GM23338 (cell line): Measurements from ENCODE around the gene ADA.

ENCODE experiments used
- CREB1 ChIP-seq: fragments of 250-450 bp; sonication (Bioruptor Pico); IDR thresholded peaks from 2 replicates; pipeline ENCODE4 v1.5.0; 2020; ENCODE audit warnings: low read depth, mild to moderate bottlenecking, moderate library complexity
- EZH2 ChIP-seq: fragments of 200-600 bp; sonication (generic); IDR thresholded peaks from one replicate; pipeline ENCODE4 v1.8.0; 2017; ENCODE audit warnings: antibody characterized with exemption, mild to moderate bottlenecking, low read depth; ENCODE audit not compliant: unreplicated experiment
- EZH2phosphoT487 ChIP-seq: fragments of 200-600 bp; sonication (generic); IDR thresholded peaks from one replicate; pipeline ENCODE4 v1.8.1; 2018; ENCODE audit warnings: antibody characterized with exemption; ENCODE audit not compliant: unreplicated experiment
- JUNB ChIP-seq: IDR thresholded peaks from one replicate; pipeline ENCODE4 v1.6.1; 2016; ENCODE audit warnings: antibody characterized with exemption; ENCODE audit not compliant: unreplicated experiment
- NANOG ChIP-seq: IDR thresholded peaks from 2 replicates; pipeline ENCODE4 v1.6.1; 2016; ENCODE audit warnings: antibody characterized with exemption, borderline replicate concordance
- POLR2AphosphoS5 ChIP-seq: IDR thresholded peaks from 2 replicates; pipeline ENCODE4 v1.6.1; 2016; ENCODE audit warnings: antibody characterized with exemption, low read depth
- STAT1 ChIP-seq: IDR thresholded peaks from one replicate; pipeline ENCODE4 v1.6.1; 2016; ENCODE audit warnings: antibody characterized with exemption; ENCODE audit not compliant: unreplicated experiment
- TF ChIP-seq, protein P1 (sequence below), 2 experiments: fragments of 200-600 bp in 1 of 2; sonication (generic) in 1 of 2; conservative IDR thresholded peaks; 2 replicates each; pipeline versions ENCODE4 v1.5.1 to v1.6.1; 2016 to 2017; ENCODE audit warnings: antibody characterized with exemption in 2 of 2, low read depth in 2 of 2, mild to moderate bottlenecking in 2 of 2, moderate library complexity in 1 of 2
- TF ChIP-seq, protein P2 (sequence below): IDR thresholded peaks from 2 replicates; pipeline ENCODE4 v1.6.1; 2016; ENCODE audit warnings: antibody characterized with exemption

DNA sequence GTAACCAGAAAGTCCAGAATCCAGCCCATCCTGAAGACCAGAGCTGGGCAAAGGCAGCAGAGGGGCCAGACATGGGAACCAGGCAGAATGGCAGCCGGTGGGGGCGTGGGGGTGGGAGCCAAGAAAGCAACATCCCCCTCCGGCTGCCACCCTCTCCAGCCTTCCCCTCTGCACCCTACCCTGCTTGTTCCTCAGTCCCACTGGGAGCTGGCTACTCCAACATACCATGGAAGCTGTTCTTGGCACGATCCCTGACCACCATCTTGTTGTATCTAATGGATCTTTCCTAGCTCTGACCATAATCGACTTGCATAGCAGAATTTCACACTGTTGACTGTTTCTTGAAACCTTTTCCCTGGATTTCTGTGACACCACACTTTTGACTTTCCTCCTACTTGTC lies 30.2 kb downstream of the ADA start:
- TF ChIP-seq, protein P1, sequence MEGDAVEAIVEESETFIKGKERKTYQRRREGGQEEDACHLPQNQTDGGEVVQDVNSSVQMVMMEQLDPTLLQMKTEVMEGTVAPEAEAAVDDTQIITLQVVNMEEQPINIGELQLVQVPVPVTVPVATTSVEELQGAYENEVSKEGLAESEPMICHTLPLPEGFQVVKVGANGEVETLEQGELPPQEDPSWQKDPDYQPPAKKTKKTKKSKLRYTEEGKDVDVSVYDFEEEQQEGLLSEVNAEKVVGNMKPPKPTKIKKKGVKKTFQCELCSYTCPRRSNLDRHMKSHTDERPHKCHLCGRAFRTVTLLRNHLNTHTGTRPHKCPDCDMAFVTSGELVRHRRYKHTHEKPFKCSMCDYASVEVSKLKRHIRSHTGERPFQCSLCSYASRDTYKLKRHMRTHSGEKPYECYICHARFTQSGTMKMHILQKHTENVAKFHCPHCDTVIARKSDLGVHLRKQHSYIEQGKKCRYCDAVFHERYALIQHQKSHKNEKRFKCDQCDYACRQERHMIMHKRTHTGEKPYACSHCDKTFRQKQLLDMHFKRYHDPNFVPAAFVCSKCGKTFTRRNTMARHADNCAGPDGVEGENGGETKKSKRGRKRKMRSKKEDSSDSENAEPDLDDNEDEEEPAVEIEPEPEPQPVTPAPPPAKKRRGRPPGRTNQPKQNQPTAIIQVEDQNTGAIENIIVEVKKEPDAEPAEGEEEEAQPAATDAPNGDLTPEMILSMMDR (conservative IDR thresholded peaks at IDR 0.05; ENCODE audit: low read depth in 2 of 2), result no peak
- no peak for TF ChIP-seq POLR2AphosphoS5
- no peak for TF ChIP-seq NANOG
- TF ChIP-seq EZH2, result no peak
- no peak for TF ChIP-seq STAT1
- TF ChIP-seq, protein P2, sequence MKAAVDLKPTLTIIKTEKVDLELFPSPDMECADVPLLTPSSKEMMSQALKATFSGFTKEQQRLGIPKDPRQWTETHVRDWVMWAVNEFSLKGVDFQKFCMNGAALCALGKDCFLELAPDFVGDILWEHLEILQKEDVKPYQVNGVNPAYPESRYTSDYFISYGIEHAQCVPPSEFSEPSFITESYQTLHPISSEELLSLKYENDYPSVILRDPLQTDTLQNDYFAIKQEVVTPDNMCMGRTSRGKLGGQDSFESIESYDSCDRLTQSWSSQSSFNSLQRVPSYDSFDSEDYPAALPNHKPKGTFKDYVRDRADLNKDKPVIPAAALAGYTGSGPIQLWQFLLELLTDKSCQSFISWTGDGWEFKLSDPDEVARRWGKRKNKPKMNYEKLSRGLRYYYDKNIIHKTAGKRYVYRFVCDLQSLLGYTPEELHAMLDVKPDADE, result no peak
- no peak for TF ChIP-seq JUNB
- no peak for TF ChIP-seq CREB1 (CRISPR knock-in tag)
- no peak for TF ChIP-seq EZH2phosphoT487
